GM12878 (cell line): Measurements from ENCODE around the gene CHIC2. TPM values are rescaled to one million over a fixed set of nuclear protein-coding genes. Genes with fewer than 3 reads are reported as not detected.

Experiments
- ATAC-seq: fragments of 200-7000 bp; cut with Tn5 transposase; 3 replicates; pipeline ENCODE4 v1.9.1; 2020; ENCODE audit warnings: mild to moderate bottlenecking, moderate library complexity
- BruUV-seq: library from RNA; stranded (reverse); fragments of 400-500 nt; replicated peaks from 2 replicates; lab custom pipeline; 2021; lab: Mats Ljungman, UMichigan
- CTCF ChIA-PET: fragments of 300-600 bp; sonication (Branson Sonifier 250); formaldehyde crosslinking; extraction: SDS; loops from one replicate; lab custom pipeline; 2021; ENCODE audit warnings: inconsistent platforms; lab: Yijun Ruan, JAX
- POLR2A ChIA-PET: fragments of 350-600 bp; formaldehyde crosslinking; extraction: SDS; loops from one replicate; lab custom pipeline; 2021; ENCODE audit warnings: inconsistent platforms; lab: Charles Lee
- RAD21 ChIA-PET: fragments of 300-600 bp; sonication (Branson Sonifier 250); formaldehyde crosslinking; loops from one replicate; lab custom pipeline; 2023; ENCODE audit warnings: antibody characterized with exemption; ENCODE audit not compliant: unreplicated experiment; lab: Charles Lee
- SMC1A ChIA-PET: fragments of 300-600 bp; sonication (Branson Sonifier 250); formaldehyde crosslinking; loops from one replicate; lab custom pipeline; 2023; ENCODE audit not compliant: unreplicated experiment, uncharacterized antibody; lab: Charles Lee
- DNase-seq: peaks from one replicate; pipeline ENCODE4 v3.0.0-alpha.2; 2011; ENCODE audit warnings: low read depth, low spot score
- FAIRE-seq: peaks from 3 replicates; lab custom pipeline; 2011; peaks lifted over from hg19 to GRCh38; lab: Jason Lieb, UNC
- H2AFZ ChIP-seq: 2 replicates; pipeline ENCODE4 v1.6.0; 2011; ENCODE audit warnings: low read depth, low read length, control low read depth; ENCODE audit not compliant: control insufficient read depth
- H3K27ac ChIP-seq: 2 replicates; pipeline ENCODE4 v1.5.1; 2011; ENCODE audit warnings: control low read depth; ENCODE audit not compliant: control insufficient read depth, insufficient read depth
- H3K27me3 ChIP-seq, 2 experiments: replicated peaks in 1 of 2; 2 replicates each; pipeline versions ENCODE4 v1.6.0 to v1.6.1; 2011; ENCODE audit warnings: low read length in 1 of 2; ENCODE audit not compliant: control insufficient read depth in 2 of 2, insufficient read depth in 2 of 2
- H3K36me3 ChIP-seq, 2 experiments: 2 replicates each; pipeline ENCODE4 v1.5.1; 2011; ENCODE audit warnings: low read length in 1 of 2; ENCODE audit not compliant: control insufficient read depth in 2 of 2, insufficient read depth in 2 of 2
- H3K4me1 ChIP-seq: 2 replicates; pipeline ENCODE4 v1.6.1; 2011; ENCODE audit warnings: mild to moderate bottlenecking, low read length, moderate library complexity, mixed read lengths; ENCODE audit not compliant: control insufficient read depth, insufficient read depth
- H3K4me2 ChIP-seq: 2 replicates; pipeline ENCODE4 v1.6.0; 2011; ENCODE audit warnings: control low read depth; ENCODE audit not compliant: control insufficient read depth, insufficient read depth
- H3K4me3 ChIP-seq: fragments of 200-600 bp; sonication (generic); 2 replicates; pipeline ENCODE4 v1.5.1; 2016
- H3K79me2 ChIP-seq: 2 replicates; pipeline ENCODE4 v1.6.0; 2011; ENCODE audit warnings: low read length; ENCODE audit not compliant: control insufficient read depth, insufficient read depth
- H3K9ac ChIP-seq: 2 replicates; pipeline ENCODE4 v1.8.0; 2011; ENCODE audit warnings: low read length, control low read depth, mixed read lengths; ENCODE audit not compliant: control insufficient read depth, insufficient read depth
- H3K9me3 ChIP-seq: replicated peaks from 3 replicates; pipeline ENCODE4 v1.5.1; 2011; ENCODE audit warnings: mild to moderate bottlenecking, low read length; ENCODE audit not compliant: control insufficient read depth, insufficient read depth
- H4K20me1 ChIP-seq: 2 replicates; pipeline ENCODE4 v1.6.0; 2011; ENCODE audit not compliant: control insufficient read depth, insufficient read depth
- BCL11A ChIP-seq: IDR thresholded peaks from 2 replicates; pipeline ENCODE4 v1.6.1; 2011; ENCODE audit warnings: low read depth, low read length
- CBFB ChIP-seq: IDR thresholded peaks from 2 replicates; pipeline ENCODE4 v1.6.1; 2016; ENCODE audit warnings: antibody characterized with exemption, low read depth
- CEBPB ChIP-seq, 2 experiments: fragments of 150-350 bp in 1 of 2; IDR thresholded peaks; 2 replicates each; pipeline ENCODE4 v1.6.1; 2012 to 2014; ENCODE audit warnings: low read depth in 2 of 2, low read length in 2 of 2, borderline replicate concordance in 1 of 2, inconsistent platforms in 1 of 2
- CHD1 ChIP-seq: IDR thresholded peaks from 2 replicates; pipeline ENCODE4 v1.6.1; 2012; ENCODE audit warnings: low read depth, low read length, improper control_type of control experiment
- FOXK2 ChIP-seq: fragments of 450-650 bp; IDR thresholded peaks from 2 replicates; pipeline ENCODE4 v1.6.1; 2017; ENCODE audit warnings: mild to moderate bottlenecking, moderate library complexity
- HDAC6 ChIP-seq: fragments of 200-600 bp; sonication (generic); IDR thresholded peaks from one replicate; pipeline ENCODE4 v1.8.0; 2017; ENCODE audit warnings: antibody characterized with exemption; ENCODE audit not compliant: unreplicated experiment
- KAT2A ChIP-seq: conservative IDR thresholded peaks from 2 replicates; pipeline ENCODE4 v1.6.1; 2011; ENCODE audit warnings: low read depth, low read length; ENCODE audit not compliant: control insufficient read depth
- POLR2A ChIP-seq: IDR thresholded peaks from 2 replicates; pipeline ENCODE4 v1.6.1; 2011; ENCODE audit warnings: low read depth, mild to moderate bottlenecking, low read length
- POLR2AphosphoS2 ChIP-seq: IDR thresholded peaks from 2 replicates; pipeline ENCODE4 v1.6.1; 2011; ENCODE audit warnings: low read depth, mild to moderate bottlenecking, low read length, improper control_type of control experiment, moderate library complexity
- RUNX3 ChIP-seq: IDR thresholded peaks from 2 replicates; pipeline ENCODE4 v1.6.1; 2012; ENCODE audit warnings: low read length, inconsistent platforms
- STAT1 ChIP-seq: fragments of 450-650 bp; conservative IDR thresholded peaks from 2 replicates; pipeline ENCODE4 v1.6.1; 2014; ENCODE audit warnings: antibody characterized with exemption, mild to moderate bottlenecking
- TAF1 ChIP-seq: IDR thresholded peaks from 2 replicates; pipeline ENCODE4 v1.6.1; 2011; ENCODE audit warnings: mild to moderate bottlenecking, low read depth, low read length, borderline replicate concordance
- ZNF384 ChIP-seq: IDR thresholded peaks from 2 replicates; pipeline ENCODE4 v1.6.1; 2012; ENCODE audit warnings: low read depth, mild to moderate bottlenecking, low read length, improper control_type of control experiment, borderline replicate concordance
- WGBS: methylation state at CpG from one replicate; pipeline ENCODE4 v1.1.6; 2016; ENCODE audit warnings: low lambda C conversion rate; ENCODE audit not compliant: insufficient replicate concordance, insufficient coverage; ENCODE audit errors: missing lambda C conversion rate; 5-methylcytosine and 5-hydroxymethylcytosine counted together
- in situ Hi-C: fragments of 300-500 bp; cut with MboI; formaldehyde crosslinking; loops from 9 replicates; pipeline ENCODE4 v1.14.3; 2018; ENCODE audit warnings: mixed read lengths
- intact Hi-C: fragments of 100-400 bp; cut with micrococcal nuclease; formaldehyde crosslinking; loops from one replicate; pipeline ENCODE4 v1.14.2; 2022; ENCODE audit not compliant: unreplicated experiment
- polyA plus RNA-seq, 11 experiments: library from polyadenylated mRNA; depleted of rRNA in 4 of 11; unstranded in 6 of 11; stranded (reverse) in 5 of 11; fragments of >200 nt; fragmentation: Nextera tagmentation in 4 of 11; fragmentation: Illumina TruSeq in 1 of 11; extraction: Ambion mirVana in 4 of 11; extraction: Trizol in 1 of 11; gene quantifications; 1 replicate in 1 of 11; 2 replicates in 10 of 11; pipeline versions ENCODE4 v1.2.1 to v1.2.3, GENCODE V29; 2011 to 2016; ENCODE audit warnings: inconsistent platforms in 2 of 11, missing spikeins in 2 of 11, low read depth in 1 of 11
- total RNA-seq, 4 experiments: library from RNA; depleted of rRNA in 3 of 4; stranded (reverse); fragments of >200 nt in 3 of 4; fragmentation: Illumina TruSeq in 1 of 4; extraction: Trizol in 1 of 4; gene quantifications; 2 replicates each; pipeline versions ENCODE4 v1.2.1 to v1.2.3, GENCODE V29; 2013 to 2021

Gene CHIC2
- total and polyA plus RNA-seq, 10 of the 15 experiments (the other 5 are each of a cell fraction or from before 2014, with no cell fraction given) = 0.80 to 24.4 (median 12.2) TPM

GRCh38 chr4:54099287-54099747, 34.9 kb upstream of the CHIC2 start:
- ChIA-PET RAD21 (no interaction called here), CTCF (no interaction called here), POLR2A (no interaction called here), SMC1A (interaction anchor here (1.1 kb wide), 1 partner anchor 21 kb away, joined by 3 read pairs; no protein-coding TSS in a partner anchor)
- WGBS = 1% methylated on average over 17 of the region's 17 CpGs
- Histone ChIP-seq H3K27ac (no peak overlapping the region), H4K20me1 (no peaks in the 10 kb centered on the region), H3K36me3 (no peaks in the 10 kb centered on the region), H3K27me3 (peaks cover 31 to 32% of the 10 kb centered on the region in 2 experiments), H3K9me3 (no peaks in the 10 kb centered on the region), H2AFZ (no peak overlapping the region), H3K4me3 (no peak overlapping the region), H3K79me2 (no peaks in the 10 kb centered on the region), H3K4me1 (peaks cover under 1% of the 10 kb centered on the region; the same call in 1 of the 2 replicates), H3K4me2 (peak overlapping the region; percentile 62; the same call in 1 of the 2 replicates), H3K9ac (no peak overlapping the region)
- in situ Hi-C loops (no loop called here), intact Hi-C loops (no loop called here)
- no TSS peak for BruUV-seq
- no peak for FAIRE-seq
- no peak for DNase-seq
- TF ChIP-seq RUNX3 (peak; percentile 28; the same call in 1 of the 2 replicates), FOXK2 (no peak)
- peak; percentile 24; the same call in 2 of the 3 replicates for ATAC-seq

GRCh38 chr4:54098375-54098774, 34.0 kb upstream of the CHIC2 start:
- ChIA-PET SMC1A (interaction anchor here (1.1 kb wide), 1 partner anchor 20 kb away, joined by 3 read pairs; no protein-coding TSS in a partner anchor), CTCF (no interaction called here), POLR2A (no interaction called here), RAD21 (no interaction called here)
- peaks cover 29 to 30% of the 10 kb centered on the region in 2 experiments for H3K27me3 ChIP-seq
- H3K4me3 ChIP-seq = no peak overlapping the region
- no peaks in the 10 kb centered on the region for H3K9me3 ChIP-seq
- no peak overlapping the region for H2AFZ ChIP-seq
- no TSS peak for BruUV-seq
- H3K9ac ChIP-seq = no peak overlapping the region
- FAIRE-seq (no peak), DNase-seq (no peak), ATAC-seq (no peak)
- in situ Hi-C loops (no loop called here), intact Hi-C loops (no loop called here)
- WGBS = 41% methylated on average over 5 of the region's 5 CpGs
- H3K36me3 ChIP-seq = no peaks in the 10 kb centered on the region
- no peaks in the 10 kb centered on the region for H4K20me1 ChIP-seq
- TF ChIP-seq POLR2AphosphoS2 (no peak), CHD1 (no peak), ZNF384 (no peak), POLR2A (no peak), CBFB (no peak), STAT1 (no peak), TAF1 (no peak), CEBPB (IDR thresholded peaks at IDR 0.05; ENCODE audit: borderline replicate concordance in 1 of 2, low read depth in 2 of 2, low read length in 2 of 2) (no peak), HDAC6 (no peak), KAT2A (no peak), BCL11A (no peak)
- no peaks in the 10 kb centered on the region for H3K79me2 ChIP-seq
- no peaks in the 10 kb centered on the region; the same call in 1 of the 2 replicates for H3K4me1 ChIP-seq
- H3K27ac ChIP-seq = no peak overlapping the region
- H3K4me2 ChIP-seq = no peak overlapping the region
